Gastrocnemius medialis (tissue), 4 donors: Measurements from ENCODE around the gene RASA3.

Source experiments
- CTCF ChIP-seq, 5 experiments: fragments of 450-650 bp in 3 of 5; fragments of 200-600 bp in 2 of 5; sonication (generic) in 2 of 5; IDR thresholded peaks in 4 of 5; conservative IDR thresholded peaks in 1 of 5; 1 replicate in 4 of 5; 2 replicates in 1 of 5; pipeline ENCODE4 v1.5.1; 2016 to 2019; ENCODE audit warnings: antibody characterized with exemption in 5 of 5, mild to moderate bottlenecking in 3 of 5, moderate library complexity in 3 of 5
- POLR2A ChIP-seq, 2 donors: fragments of 450-650 bp; IDR thresholded peaks; one replicate each; pipeline ENCODE4 v1.6.1; 2017; ENCODE audit warnings: antibody characterized with exemption in 2 of 2, mild to moderate bottlenecking in 2 of 2, moderate library complexity in 2 of 2

GRCh38 chr13:114077099-114077932 is 55.1 kb downstream of the RASA3 start:
- TF ChIP-seq CTCF (IDR thresholded peaks at IDR 0.05 in 4 of 5, conservative IDR thresholded peaks at IDR 0.05 in 1 of 5) (no peak), POLR2A (IDR thresholded peaks at IDR 0.05) (no peak)
